HG03039 (cell line): Measurements from ENCODE around the gene SS18L1.

Experiments used
- ATAC-seq: cut with Tn5 transposase; IDR thresholded peaks from one replicate; pipeline ENCODE4 v1.9.1; 2021; ENCODE audit warnings: mild to moderate bottlenecking, moderate library complexity; ENCODE audit not compliant: unreplicated experiment

The SS18L1 gene

GRCh38 chr20:62208795-62209755 lies 65.5 kb downstream of the SS18L1 start:
- ATAC-seq: no peak

- no peak for ATAC-seq
Measured at GRCh38 chr20:62209850-62210495, 66.4 kb downstream of the SS18L1 start.

GRCh38 chr20:62210496-62210855 lies 66.9 kb downstream of the SS18L1 start:
- no peak for ATAC-seq

- no peak for ATAC-seq
Measured at GRCh38 chr20:62211216-62211615, 67.6 kb downstream of the SS18L1 start.

- ATAC-seq: no peak
Measured at GRCh38 chr20:62211769-62212288, 68.3 kb downstream of the SS18L1 start.

GRCh38 chr20:62212299-62212698 lies 68.7 kb downstream of the SS18L1 start:
- no peak for ATAC-seq

- ATAC-seq: no peak
Measured at GRCh38 chr20:62214067-62214466, 70.5 kb downstream of the SS18L1 start.

GRCh38 chr20:62215020-62215990 lies 71.7 kb downstream of the SS18L1 start:
- no peak for ATAC-seq

GRCh38 chr20:62215991-62216635 lies 72.5 kb downstream of the SS18L1 start:
- ATAC-seq: no peak

GRCh38 chr20:62216636-62217566 lies 73.3 kb downstream of the SS18L1 start:
- no peak for ATAC-seq

- no peak for ATAC-seq
Measured at GRCh38 chr20:62217913-62218773, 74.6 kb downstream of the SS18L1 start.

GRCh38 chr20:62219101-62219991 lies 75.8 kb downstream of the SS18L1 start:
- ATAC-seq: no peak

GRCh38 chr20:62219992-62220665 lies 76.6 kb downstream of the SS18L1 start, which contains the start of gene HRH3:
Gene HRH3, minus strand, starts transcription at chr20:62220278. Its CDS starts 308 bp downstream, at chr20:62219970.
- ATAC-seq: no peak

- ATAC-seq: no peak
Measured at GRCh38 chr20:62220666-62221568, 77.3 kb downstream of the SS18L1 start.

- no peak for ATAC-seq
Measured at GRCh38 chr20:62222266-62222850, 78.8 kb downstream of the SS18L1 start.
